ENCODE measurements around the gene MFSD8.

The MFSD8 gene

DNA sequence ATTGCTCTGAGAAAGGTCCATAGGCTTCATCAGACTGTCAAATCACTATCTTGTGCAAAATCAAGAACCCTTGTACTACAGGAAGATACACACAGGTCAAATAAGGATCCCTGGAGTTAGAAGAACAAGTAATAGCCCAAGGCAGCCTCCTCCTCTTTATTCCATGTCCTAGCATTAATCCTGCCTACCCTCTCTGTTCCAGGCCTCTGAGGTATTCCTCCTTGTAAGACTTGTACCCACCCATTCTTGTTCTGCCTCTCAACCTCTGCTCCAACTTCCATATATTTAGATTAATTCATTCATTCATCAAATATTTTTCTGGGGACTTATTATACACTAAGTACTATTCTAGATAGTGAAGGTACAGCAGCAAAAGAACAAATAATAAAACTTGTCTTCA lies 94.7 kb downstream of the MFSD8 start:
- no peak overlapping the region for H3K27ac ChIP-seq (ENCODE audit: low read depth, low read length)

DNA sequence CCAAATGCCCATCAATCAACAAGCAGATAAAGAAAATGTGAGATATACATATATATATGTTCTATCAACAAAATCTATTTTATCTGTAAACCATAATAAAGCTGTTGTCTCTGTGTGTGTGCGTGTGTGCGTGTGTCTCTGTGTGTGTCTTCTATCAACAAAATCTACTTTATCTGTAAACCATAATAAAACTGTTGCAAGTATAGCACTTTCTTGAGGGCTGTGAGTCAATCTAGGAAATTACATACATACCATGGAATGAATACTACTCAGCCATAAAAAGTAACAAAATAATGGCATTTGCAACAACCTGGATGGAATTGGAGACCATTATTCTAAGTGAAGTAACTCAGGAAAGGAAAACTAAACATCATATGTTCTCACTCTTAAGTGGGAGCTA lies 96.8 kb downstream of the MFSD8 start:
- TF ChIP-seq, protein P1, sequence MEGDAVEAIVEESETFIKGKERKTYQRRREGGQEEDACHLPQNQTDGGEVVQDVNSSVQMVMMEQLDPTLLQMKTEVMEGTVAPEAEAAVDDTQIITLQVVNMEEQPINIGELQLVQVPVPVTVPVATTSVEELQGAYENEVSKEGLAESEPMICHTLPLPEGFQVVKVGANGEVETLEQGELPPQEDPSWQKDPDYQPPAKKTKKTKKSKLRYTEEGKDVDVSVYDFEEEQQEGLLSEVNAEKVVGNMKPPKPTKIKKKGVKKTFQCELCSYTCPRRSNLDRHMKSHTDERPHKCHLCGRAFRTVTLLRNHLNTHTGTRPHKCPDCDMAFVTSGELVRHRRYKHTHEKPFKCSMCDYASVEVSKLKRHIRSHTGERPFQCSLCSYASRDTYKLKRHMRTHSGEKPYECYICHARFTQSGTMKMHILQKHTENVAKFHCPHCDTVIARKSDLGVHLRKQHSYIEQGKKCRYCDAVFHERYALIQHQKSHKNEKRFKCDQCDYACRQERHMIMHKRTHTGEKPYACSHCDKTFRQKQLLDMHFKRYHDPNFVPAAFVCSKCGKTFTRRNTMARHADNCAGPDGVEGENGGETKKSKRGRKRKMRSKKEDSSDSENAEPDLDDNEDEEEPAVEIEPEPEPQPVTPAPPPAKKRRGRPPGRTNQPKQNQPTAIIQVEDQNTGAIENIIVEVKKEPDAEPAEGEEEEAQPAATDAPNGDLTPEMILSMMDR (IDR thresholded peaks at IDR 0.05; ENCODE audit: low read depth, low read length, poor library complexity, severe bottlenecking) = no peak
- no peak for TF ChIP-seq EZH2phosphoT487 (IDR thresholded peaks at IDR 0.05; ENCODE audit: borderline replicate concordance, low read length)
- no peaks in the 10 kb centered on the region for H3K9me3 ChIP-seq (ENCODE audit: control insufficient read depth, insufficient read depth, low read length)
- H3K4me2 ChIP-seq (ENCODE audit: low read length) = no peak overlapping the region
- no peaks in the 10 kb centered on the region for H3K27me3 ChIP-seq (ENCODE audit: control insufficient read depth, low read length)
- no peak overlapping the region for H3K27ac ChIP-seq (ENCODE audit: low read depth, low read length)
- H3K36me3 ChIP-seq (ENCODE audit: control insufficient read depth, low read length) = no peaks in the 10 kb centered on the region
- H3K4me3 ChIP-seq (ENCODE audit: low read length) = no peak overlapping the region
- H4K20me1 ChIP-seq (ENCODE audit: control insufficient read depth, insufficient read depth, low read depth, low read length) = no peaks in the 10 kb centered on the region
- no peaks in the 10 kb centered on the region for H3K4me1 ChIP-seq (ENCODE audit: control insufficient read depth, low read length)
- peaks cover 15% of the 10 kb centered on the region for H3K79me2 ChIP-seq (ENCODE audit: control insufficient read depth, low read length)
- H3F3A ChIP-seq (ENCODE audit: control insufficient read depth, insufficient read depth) = no peaks in the 10 kb centered on the region
- no peaks in the 10 kb centered on the region for H3K9me2 ChIP-seq (replicated peaks; ENCODE audit: control insufficient read depth, low read length)

More for the DNA sequence above, 94.7 kb downstream of the MFSD8 start:
- H3K9me3 ChIP-seq (ENCODE audit: control insufficient read depth, insufficient read depth, low read length) = no peaks in the 10 kb centered on the region
- H3F3A ChIP-seq (ENCODE audit: control insufficient read depth, insufficient read depth) = 0 out of 2 replicates have a peak, but pooled peaks cover under 1% of the 10 kb centered on the region
- H3K4me3 ChIP-seq (ENCODE audit: low read length) = no peak overlapping the region
- H4K20me1 ChIP-seq (ENCODE audit: control insufficient read depth, insufficient read depth, low read depth, low read length) = no peaks in the 10 kb centered on the region
- TF ChIP-seq, protein P1 (IDR thresholded peaks at IDR 0.05; ENCODE audit: low read depth, low read length, poor library complexity, severe bottlenecking) = no peak
- TF ChIP-seq EZH2phosphoT487 (IDR thresholded peaks at IDR 0.05; ENCODE audit: borderline replicate concordance, low read length) = no peak
- no peak overlapping the region for H3K4me2 ChIP-seq (ENCODE audit: low read length)
- H3K9me2 ChIP-seq (replicated peaks; ENCODE audit: control insufficient read depth, low read length) = no peaks in the 10 kb centered on the region
- no peaks in the 10 kb centered on the region for H3K27me3 ChIP-seq (ENCODE audit: control insufficient read depth, low read length)
- H3K4me1 ChIP-seq (ENCODE audit: control insufficient read depth, low read length) = no peaks in the 10 kb centered on the region
- 0 out of 2 replicates have a peak, but pooled peaks cover 3% of the 10 kb centered on the region for H3K36me3 ChIP-seq (ENCODE audit: control insufficient read depth, low read length)
- peaks cover 15% of the 10 kb centered on the region for H3K79me2 ChIP-seq (ENCODE audit: control insufficient read depth, low read length)

All from DOHH2 (cell line).